HG03439 (cell line): Measurements from ENCODE around the gene GMEB2.
"Not testable (repeated sequence)": the region's sequence is repeated elsewhere in the genome, so short reads cannot be mapped to it uniquely, and the experiment has no call there.

ENCODE experiments used
- ATAC-seq: cut with Tn5 transposase; IDR thresholded peaks from one replicate; pipeline ENCODE4 v1.9.1; 2021; ENCODE audit warnings: mild to moderate bottlenecking, moderate library complexity; ENCODE audit not compliant: unreplicated experiment

GMEB2 gene

GRCh38 chr20:63640686-63641085 is 13.8 kb upstream of the GMEB2 start:
- not testable (repeated sequence) for ATAC-seq

GRCh38 chr20:63640086-63640485 is 13.2 kb upstream of the GMEB2 start:
- no peak for ATAC-seq

DNA sequence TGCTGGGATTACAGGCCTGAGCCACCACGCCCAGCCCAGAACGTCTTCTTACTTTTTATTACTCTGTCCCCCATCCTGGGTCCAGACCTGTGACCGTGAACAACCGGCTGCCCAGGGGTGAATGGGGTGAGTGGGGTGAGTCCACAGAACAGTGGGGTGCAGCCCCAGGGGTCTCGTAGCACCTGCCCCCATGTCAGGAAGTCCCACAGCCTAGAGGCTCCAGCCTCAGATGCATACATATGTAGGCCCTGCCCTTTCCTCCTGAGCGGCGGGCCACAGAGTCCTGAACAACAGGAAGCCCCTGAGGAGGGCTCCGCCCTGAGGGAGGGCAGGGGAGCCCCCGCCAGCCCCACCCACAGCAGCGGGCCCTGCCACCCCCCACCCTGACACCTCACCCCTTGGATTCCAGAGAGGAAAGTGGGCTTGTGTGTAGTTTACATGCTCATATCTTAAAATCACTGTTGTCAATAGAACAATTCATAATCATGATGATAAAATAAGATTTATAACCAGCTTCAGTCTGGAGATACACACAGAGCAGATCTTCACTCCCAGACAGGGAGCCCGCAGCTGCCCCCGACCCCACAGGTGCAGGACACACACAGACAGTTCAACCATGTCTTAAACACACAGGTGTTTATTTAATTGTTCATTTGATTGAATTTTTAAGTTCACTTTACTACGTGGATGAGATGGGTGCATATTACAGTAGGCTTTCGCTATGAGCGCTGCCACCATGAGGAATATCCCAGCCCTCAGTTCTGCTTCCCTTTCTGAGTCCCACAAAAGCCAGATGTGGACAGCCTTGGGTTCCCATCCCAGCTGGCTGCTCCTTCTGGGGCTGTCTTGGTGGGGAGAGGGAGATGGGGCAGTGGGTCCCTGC is 12.4 kb upstream of the GMEB2 start:
- ATAC-seq, result no peak

DNA sequence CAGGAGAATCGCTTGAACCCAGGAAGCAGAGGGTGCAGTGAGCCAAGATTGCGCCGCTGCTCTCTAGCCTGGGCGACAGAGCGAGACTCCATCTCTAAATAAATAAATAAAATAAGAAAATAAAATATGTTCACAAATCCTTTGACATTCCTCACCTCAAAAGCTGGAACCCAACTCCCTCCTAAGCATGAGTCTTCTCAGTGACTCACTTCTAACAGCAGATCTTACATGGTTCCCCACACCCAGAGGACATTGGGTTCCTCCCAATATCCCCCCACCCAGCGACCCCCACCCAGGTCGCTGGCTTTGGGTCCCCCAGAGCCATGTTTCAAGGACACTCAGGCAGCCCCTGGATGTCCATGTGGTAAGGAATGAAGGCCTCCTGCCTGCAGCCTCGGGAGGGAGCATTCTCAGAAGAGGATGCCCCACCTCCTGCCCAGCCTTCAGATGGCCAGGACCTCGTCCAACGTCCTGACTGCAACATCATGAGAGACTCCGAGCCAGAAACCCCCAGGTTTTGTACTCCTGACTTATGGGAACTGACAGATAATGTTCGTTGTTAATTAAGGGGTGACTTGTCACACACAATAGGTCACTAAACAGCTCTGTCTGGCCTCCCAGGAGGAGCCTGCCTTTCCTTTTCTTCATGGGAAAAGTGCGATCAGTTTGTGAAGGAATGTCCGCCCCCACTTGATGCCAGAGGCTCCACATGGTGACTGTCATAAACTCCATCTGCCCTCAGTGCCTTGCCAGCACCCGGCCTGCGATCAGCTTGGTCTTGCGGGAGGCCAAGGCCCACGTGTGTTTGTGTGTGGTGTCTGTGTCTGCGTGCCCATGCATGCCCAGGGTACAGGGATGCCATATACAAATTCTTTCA is 10.1 kb upstream of the GMEB2 start:
- no peak for ATAC-seq

- ATAC-seq, result no peak
These were observed 8.7 kb upstream of the GMEB2 start for GRCh38 chr20:63635431-63636141.

- ATAC-seq, result no peak
These were observed 6.8 kb upstream of the GMEB2 start for GRCh38 chr20:63633732-63634131.

- ATAC-seq, result not testable (repeated sequence)
These were observed 4.5 kb upstream of the GMEB2 start for GRCh38 chr20:63631426-63631825.

DNA sequence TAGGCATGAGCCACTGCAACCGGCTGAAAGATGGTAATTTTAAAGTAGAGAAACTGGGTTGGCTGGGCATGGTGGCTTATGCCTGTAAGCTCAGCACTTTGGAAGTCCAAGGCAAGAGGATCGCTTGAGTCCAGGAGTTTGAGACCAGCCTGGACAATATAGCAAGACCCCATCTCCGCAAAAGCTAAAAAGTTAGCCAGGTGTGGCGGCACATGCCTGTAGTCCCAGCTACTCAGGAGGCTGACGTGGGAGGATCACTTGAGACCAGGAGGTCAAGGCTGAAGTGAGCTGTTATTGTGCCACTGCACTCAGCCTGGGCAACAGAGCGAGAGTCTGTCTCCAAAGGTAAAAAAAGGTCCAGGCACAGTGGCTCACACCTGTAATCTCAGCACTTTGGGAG is 4.1 kb upstream of the GMEB2 start:
- not testable (repeated sequence) for ATAC-seq

GRCh38 chr20:63628246-63628975 is 1.5 kb upstream of the GMEB2 start:
- no peak for ATAC-seq

- no peak for ATAC-seq
These were observed 897 bp upstream of the GMEB2 start for GRCh38 chr20:63627751-63628245.

DNA sequence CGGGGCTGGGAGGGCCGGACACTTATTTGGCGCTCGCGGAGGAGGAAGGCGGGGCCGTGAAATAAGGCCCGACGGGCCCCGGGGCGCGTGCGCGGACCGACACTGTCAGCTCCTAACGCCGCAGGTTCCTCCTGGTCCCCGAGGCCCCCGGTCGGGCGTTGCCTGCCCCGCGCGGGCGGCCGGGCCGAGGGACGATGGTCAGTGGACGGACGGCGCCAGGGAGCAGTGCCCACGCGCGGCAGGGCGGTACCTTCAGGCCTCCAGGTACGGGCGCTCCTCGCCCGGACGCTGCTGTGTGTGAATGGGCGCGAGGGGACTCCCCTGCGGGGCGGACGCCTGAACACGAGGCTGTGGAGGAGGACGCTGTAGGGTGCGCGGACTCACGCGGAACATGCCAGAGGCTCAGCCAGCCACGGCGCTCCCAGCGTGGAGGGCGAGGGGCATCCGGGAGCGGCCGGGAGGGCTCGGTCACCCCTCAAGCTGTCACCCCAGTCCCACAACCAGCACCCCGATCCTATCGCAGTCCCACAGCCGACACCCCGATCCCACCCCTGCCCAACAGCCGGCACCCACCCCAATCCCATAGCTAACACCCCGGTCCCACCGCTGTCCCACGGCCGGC is 339 bp upstream of the GMEB2 start:
- ATAC-seq, result peak; percentile 84

- no peak for ATAC-seq
These were observed 1.0 kb downstream of the GMEB2 start for GRCh38 chr20:63625771-63626423.

DNA sequence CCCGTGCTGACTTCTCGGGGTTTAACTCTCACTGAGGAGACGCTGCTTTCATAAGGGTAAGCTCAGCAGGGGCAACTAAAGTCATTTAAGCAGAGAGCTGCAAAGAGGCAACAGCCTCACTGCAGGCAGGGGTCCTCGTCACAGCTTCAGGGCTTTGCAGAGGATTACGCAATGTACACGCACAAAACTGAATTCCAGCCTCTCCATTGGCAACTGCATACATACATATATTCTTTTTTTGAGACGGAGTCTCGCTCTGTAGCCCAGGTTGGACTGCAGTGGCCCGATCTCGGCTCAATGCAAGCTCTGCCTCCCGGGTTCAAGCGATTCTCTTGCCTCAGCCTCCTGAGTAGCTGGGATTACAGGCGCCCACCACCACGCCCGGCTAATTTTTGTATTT is 2.4 kb downstream of the GMEB2 start:
- ATAC-seq, result no peak

DNA sequence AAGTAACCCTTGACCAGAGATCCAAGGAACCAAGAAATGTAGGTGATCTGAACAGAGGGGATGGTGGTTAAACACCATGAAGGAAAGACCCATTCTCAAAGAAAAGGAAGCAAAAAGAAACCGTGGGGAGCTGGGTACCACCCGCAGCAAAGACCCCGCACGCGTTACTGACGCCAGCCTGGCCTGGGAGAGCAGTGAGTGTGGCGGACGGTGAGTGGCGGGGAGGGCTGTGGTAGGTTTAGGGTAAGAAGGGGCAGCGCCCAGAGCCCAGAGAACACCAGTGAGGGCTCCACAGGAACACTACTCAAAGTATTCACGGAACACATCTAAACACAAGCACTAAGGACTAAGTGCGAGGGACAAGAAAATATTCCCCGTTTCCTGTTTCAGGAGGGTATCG is 4.2 kb downstream of the GMEB2 start:
- no peak for ATAC-seq

- no peak for ATAC-seq
These were observed 4.8 kb downstream of the GMEB2 start for GRCh38 chr20:63622096-63622495.

- no peak for ATAC-seq
These were observed 5.9 kb downstream of the GMEB2 start for GRCh38 chr20:63620991-63621390.

DNA sequence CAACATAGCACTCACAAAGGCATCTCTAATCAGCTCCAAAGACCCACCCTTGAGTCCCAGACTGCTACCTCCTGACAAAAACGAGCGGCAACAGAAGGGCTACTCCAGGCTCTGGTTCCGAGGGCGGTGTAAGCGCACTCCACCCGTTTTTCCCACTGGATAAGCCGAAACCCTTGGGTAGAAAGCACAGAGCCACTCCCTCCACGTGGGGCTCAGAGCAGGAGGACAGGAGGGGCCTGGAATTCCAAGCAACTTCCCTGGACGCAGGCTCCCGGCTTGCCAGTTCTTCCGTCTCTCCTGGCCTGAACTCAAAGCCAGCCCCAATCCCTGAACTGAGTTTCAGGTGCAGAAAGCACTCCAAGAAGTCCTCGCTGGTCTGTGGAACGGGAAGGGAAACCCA is 7.4 kb downstream of the GMEB2 start:
- no peak for ATAC-seq

DNA sequence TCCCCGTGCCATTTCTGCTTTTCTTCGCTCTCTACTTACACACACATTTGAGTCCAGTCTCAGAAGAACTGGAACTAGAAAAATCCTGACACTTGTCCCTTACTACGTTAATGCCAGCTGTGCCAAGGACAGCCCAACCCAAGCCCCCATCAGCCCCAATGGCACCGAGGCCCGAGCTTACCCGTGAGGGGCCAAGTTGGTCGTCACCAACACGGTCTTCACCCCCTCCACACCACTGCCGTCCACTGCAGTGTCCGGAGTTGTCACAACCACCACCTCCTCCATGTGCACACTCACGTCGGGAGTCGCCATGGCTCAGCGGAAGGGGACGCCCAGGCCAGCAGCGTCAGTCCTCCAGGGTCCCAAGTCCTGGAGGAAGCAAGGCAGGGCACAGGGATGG is 7.8 kb downstream of the GMEB2 start:
- ATAC-seq, result no peak

- ATAC-seq, result no peak
These were observed 8.5 kb downstream of the GMEB2 start for GRCh38 chr20:63618291-63618980.
